SKM-1 treated with dmso at 0.1 percent for 144 hours (cell line): Measurements from ENCODE around the gene FAHD2A.
"Not testable (repeated sequence)": the region's sequence is repeated elsewhere in the genome, so short reads cannot be mapped to it uniquely, and the experiment has no call there.

ENCODE experiments used
- DNase-seq: peaks from one replicate; lab custom pipeline; 2025; ENCODE audit not compliant: unreplicated experiment; lab: John Stamatoyannopoulos, UW

FAHD2A gene

DNA sequence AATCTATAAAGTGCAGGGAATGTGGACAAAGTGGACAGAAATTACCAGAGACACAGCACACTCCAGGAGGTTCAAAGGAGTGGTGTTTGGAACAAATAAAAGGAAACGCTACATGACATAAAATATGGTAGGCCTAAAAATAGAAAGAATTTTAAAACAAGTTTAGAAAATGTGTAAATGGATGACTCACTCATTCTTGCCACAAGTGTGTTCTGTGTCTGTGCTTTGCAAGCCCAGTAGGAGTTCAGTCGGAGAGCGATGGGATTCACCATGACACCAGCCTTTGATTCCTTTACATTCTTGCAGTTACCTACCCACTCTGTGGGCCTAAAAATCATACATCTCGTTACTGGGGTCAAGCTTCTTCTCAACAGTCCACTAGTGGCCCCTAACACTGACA, 30.9 kb downstream of the FAHD2A start:
- DNase-seq: not testable (repeated sequence)

- DNase-seq: not testable (repeated sequence)
Measured at GRCh38 chr2:95433973-95434372, 31.5 kb downstream of the FAHD2A start.

GRCh38 chr2:95434507-95435076, 32.1 kb downstream of the FAHD2A start:
- DNase-seq: not testable (repeated sequence)

DNA sequence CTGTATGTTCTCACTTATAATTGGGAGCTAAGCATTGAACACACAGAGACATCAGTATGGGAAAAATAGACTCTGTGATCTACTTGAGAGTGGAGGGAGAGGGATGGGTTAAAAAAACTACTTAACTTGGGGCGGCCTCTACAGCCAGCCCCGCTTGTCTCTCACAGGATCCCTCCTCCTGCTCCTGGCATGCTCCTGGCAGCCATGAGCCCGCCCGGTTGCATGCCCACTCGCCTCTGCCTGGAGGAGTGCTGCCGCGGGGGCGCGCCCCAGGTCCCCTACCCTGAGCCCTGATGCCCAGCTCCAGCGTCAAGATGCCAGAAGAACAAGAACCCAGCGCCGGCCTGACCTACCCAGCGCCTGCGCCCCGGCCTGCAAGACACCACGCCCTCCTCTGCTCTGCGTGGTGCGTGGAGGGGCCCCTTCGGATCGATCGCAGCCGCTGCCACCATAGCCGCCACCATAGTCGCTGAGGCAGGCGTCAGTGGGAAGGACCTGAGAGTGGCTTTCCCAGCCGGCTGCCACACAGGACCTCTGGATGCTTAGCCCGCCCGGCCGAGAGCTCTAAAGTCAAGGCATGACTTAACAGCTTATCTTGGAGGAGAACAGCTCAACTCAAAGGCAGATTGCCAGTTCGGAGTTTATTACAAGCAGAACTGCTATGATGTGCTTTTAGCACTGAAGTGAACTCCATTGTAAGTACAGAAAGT, 32.8 kb downstream of the FAHD2A start:
- not testable (repeated sequence) for DNase-seq

- DNase-seq: not testable (repeated sequence)
Measured at GRCh38 chr2:95435872-95436209, 33.3 kb downstream of the FAHD2A start.

DNA sequence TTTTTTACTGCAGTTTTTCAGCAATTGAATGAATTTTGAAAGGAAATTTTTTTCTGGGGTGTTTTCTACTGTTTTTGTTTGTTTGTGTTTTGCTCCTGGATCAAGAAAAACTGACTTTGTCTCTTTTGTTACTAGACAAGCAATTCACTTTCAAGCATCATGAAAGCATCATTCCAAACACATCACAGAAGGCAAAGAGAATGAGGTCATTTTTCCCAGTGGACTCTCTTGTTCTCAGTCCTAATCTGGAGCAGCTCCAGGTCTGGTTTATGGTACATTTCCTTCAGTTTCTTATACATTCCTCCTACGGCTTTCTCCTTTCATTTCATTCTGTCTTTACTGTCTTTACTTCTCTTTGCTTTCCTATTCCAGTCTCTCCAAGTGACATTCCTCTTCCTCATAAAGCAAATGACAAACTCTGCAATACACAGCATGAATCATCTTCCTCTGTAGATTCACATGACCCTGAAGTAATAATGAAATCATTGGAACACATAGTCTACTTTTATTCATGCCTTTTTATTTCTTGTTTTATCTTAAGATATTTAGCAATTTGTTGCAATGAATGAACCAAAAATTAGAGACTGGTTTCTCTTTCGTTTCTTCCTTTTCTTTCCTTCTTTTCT, 40.1 kb downstream of the FAHD2A start:
- not testable (repeated sequence) for DNase-seq

DNA sequence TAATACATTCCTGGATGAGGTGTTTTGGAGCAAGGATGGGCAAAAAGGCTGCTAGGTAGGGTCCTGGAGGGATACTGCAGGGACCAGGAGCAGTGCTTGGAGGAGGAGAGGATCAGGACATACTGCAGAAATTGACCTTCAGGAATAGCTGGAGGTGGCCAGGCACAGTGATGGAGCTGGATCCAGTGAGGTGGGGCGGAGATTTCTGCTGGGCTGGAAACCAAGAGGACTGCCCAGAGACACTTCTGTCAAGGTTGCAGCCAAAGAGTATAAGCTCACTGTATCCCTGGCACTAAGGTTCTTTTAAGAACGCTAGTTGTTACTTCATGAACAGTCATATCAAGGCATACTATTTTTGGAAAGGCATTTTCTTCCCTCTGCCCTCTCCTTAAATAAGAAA, 42.8 kb downstream of the FAHD2A start:
- not testable (repeated sequence) for DNase-seq

GRCh38 chr2:95463292-95463691, 60.8 kb downstream of the FAHD2A start:
- not testable (repeated sequence) for DNase-seq
